Heart left ventricle (tissue), 13 donors: ENCODE results near the gene TREH.

Source experiments
- CTCF ChIP-seq, 12 donors: fragments of 200-600 bp; sonication (generic) in 4 of 12; IDR thresholded peaks; one replicate each; pipeline versions ENCODE4 v1.5.0 to v1.8.0; 2018 to 2022; ENCODE audit warnings: antibody characterized with exemption in 12 of 12, mild to moderate bottlenecking in 5 of 12
- POLR2A ChIP-seq, 2 donors: fragments of 450-650 bp; IDR thresholded peaks; one replicate each; pipeline ENCODE4 v1.6.1; 2017; ENCODE audit warnings: antibody characterized with exemption in 2 of 2, mild to moderate bottlenecking in 2 of 2, moderate library complexity in 2 of 2
- donor health status: ischemic (EF 13 %, LVEDD 7.1; RV severe dilation, severe dysfunction).
- donor health status: DM: no; HTN: yes; CAD: no.
- donor health status: DM: no; HTN: no; CAD: no.
- donor health status: ischemic (EF 25% LVEDD 6.9; RV normal size, moderate dysfunction).
- donor health status: ischemic (EF 25% LVEDD 5.7; RV mildly dilated, moderate dysfunction).
- donor health status: ischemic (EF 35%, LVEDD 5.7; RV mildly dilated, moderate dysfunction).
- donor health status: nonischemic (EF 11% LVEDD 7.7; RV severe dilation, severe dysfunction).
- donor health status: DM: yes; HTN: yes; CAD: no.
- donor health status: PGD.
- donor health status: ischemic (EF 29% LVEDD 5.4; RV normal size, mild dysfunction).
- donor health status: nonischemic (EF 23%, LVEDD 6.1; RV moderate dilation, normal function).

GRCh38 chr11:118625976-118626375 is 53.5 kb downstream of the TREH start:
- TF ChIP-seq CTCF (IDR thresholded peaks at IDR 0.05): no peak
- TF ChIP-seq POLR2A (IDR thresholded peaks at IDR 0.05): no peak
